HCT116 (cell line): ENCODE data around the gene PKMYT1. TPM values are rescaled to one million over a fixed set of nuclear protein-coding genes. Genes with fewer than 3 reads are reported as not detected.

Source experiments
- ATAC-seq: fragments of 200-7000 bp; cut with Tn5 transposase; 2 replicates; pipeline ENCODE4 v1.9.1; 2020; ENCODE audit warnings: mild to moderate bottlenecking, moderate library complexity
- BruUV-seq: library from RNA; stranded (reverse); fragments of 400-500 nt; replicated peaks from 2 replicates; lab custom pipeline; 2021; lab: Mats Ljungman, UMichigan
- CTCF ChIA-PET: fragments of 300-600 bp; sonication (Branson Sonifier 250); formaldehyde crosslinking; loops from one replicate; lab custom pipeline; 2021; ENCODE audit warnings: antibody characterized with exemption; lab: Charles Lee
- POLR2A ChIA-PET: fragments of 300-600, 350-600 bp; sonication (Branson Sonifier 250); formaldehyde crosslinking; loops from one replicate; lab custom pipeline; 2021; ENCODE audit warnings: antibody characterized with exemption; lab: Charles Lee
- RAD21 ChIA-PET, 2 experiments: fragments of 300-600 bp; sonication (Branson Sonifier 250); formaldehyde crosslinking; loops; one replicate each; lab custom pipeline; 2023; ENCODE audit warnings: low total read pairs in 2 of 2; ENCODE audit not compliant: uncharacterized antibody in 2 of 2, unreplicated experiment in 2 of 2, low non-redundant PET in 1 of 2; lab: Charles Lee
- DNase-seq: peaks from one replicate; pipeline ENCODE4 v3.0.0-alpha.2; 2010; ENCODE audit warnings: low read depth, low spot score
- H2AFZ ChIP-seq: fragments of 200-600 bp; shearing (Covaris generic), sonication (generic); 2 replicates; pipeline ENCODE4 v1.6.1; 2017; ENCODE audit warnings: low read depth, mixed run types, mixed read lengths, antibody characterized with exemption, low read length; ENCODE audit not compliant: poor library complexity, severe bottlenecking
- H3K27ac ChIP-seq: 2 replicates; pipeline ENCODE4 v1.5.1; 2012; ENCODE audit warnings: low read depth, low read length
- H3K27me3 ChIP-seq: fragments of 200-600 bp; sonication (generic); 2 replicates; pipeline ENCODE4 v1.6.1; 2016; ENCODE audit warnings: mixed run types, low read length, mixed read lengths; ENCODE audit not compliant: insufficient read depth
- H3K36me3 ChIP-seq, 2 experiments: fragments of 200-500 bp in 1 of 2; fragments of 200-600 bp in 1 of 2; sonication (Bioruptor generic) in 1 of 2; sonication (generic) in 1 of 2; 2 replicates each; pipeline versions ENCODE4 v1.5.1 to v1.6.1; 2014 to 2016; ENCODE audit warnings: low read length in 2 of 2, inconsistent platforms in 1 of 2, mixed read lengths in 1 of 2, mixed run types in 1 of 2; ENCODE audit not compliant: insufficient read depth in 2 of 2, control insufficient read depth in 1 of 2
- H3K4me1 ChIP-seq, 2 experiments: fragments of 200-600 bp in 1 of 2; sonication (generic) in 1 of 2; 2 replicates each; pipeline versions ENCODE4 v1.5.1 to v1.6.1; 2012 to 2017; ENCODE audit warnings: low read length in 2 of 2, inconsistent platforms in 1 of 2, mild to moderate bottlenecking in 1 of 2, mixed read lengths in 1 of 2, mixed run types in 1 of 2, moderate library complexity in 1 of 2; ENCODE audit not compliant: insufficient read depth in 2 of 2, control insufficient read depth in 1 of 2
- H3K4me2 ChIP-seq: fragments of 200-600 bp; sonication (generic); 2 replicates; pipeline ENCODE4 v1.6.1; 2017; ENCODE audit warnings: mixed run types, low read length, mixed read lengths
- H3K4me3 ChIP-seq, 2 experiments: fragments of 200-600 bp in 1 of 2; sonication (generic) in 1 of 2; replicated peaks in 1 of 2; 2 replicates each; pipeline ENCODE4 v1.5.1; 2011 to 2016; ENCODE audit warnings: low read length in 2 of 2, control low read depth in 1 of 2, low read depth in 1 of 2, mild to moderate bottlenecking in 1 of 2, mixed read lengths in 1 of 2, mixed run types in 1 of 2
- H3K79me2 ChIP-seq: fragments of 200-600 bp; sonication (generic); 2 replicates; pipeline ENCODE4 v1.6.1; 2017; ENCODE audit warnings: mild to moderate bottlenecking, mixed run types, low read length, moderate library complexity, mixed read lengths; ENCODE audit not compliant: insufficient read depth
- H3K9ac ChIP-seq: fragments of 200-600 bp; sonication (generic); 2 replicates; pipeline ENCODE4 v1.6.1; 2016; ENCODE audit warnings: low read length, mixed read lengths
- H3K9me2 ChIP-seq: fragments of 200-600 bp; sonication (generic), shearing (Covaris generic); 2 replicates; pipeline ENCODE4 v1.6.1; 2017; ENCODE audit warnings: mixed run types, mild to moderate bottlenecking, moderate library complexity; ENCODE audit not compliant: insufficient read depth
- H3K9me3 ChIP-seq, 2 experiments: fragments of 200-500 bp in 1 of 2; fragments of 200-600 bp in 1 of 2; sonication (Bioruptor generic) in 1 of 2; sonication (generic) in 1 of 2; 2 replicates each; pipeline ENCODE4 v1.6.1; 2014 to 2017; ENCODE audit warnings: low read length in 2 of 2, mixed read lengths in 2 of 2, inconsistent platforms in 1 of 2, low read depth in 1 of 2, mild to moderate bottlenecking in 1 of 2, mixed run types in 1 of 2, moderate library complexity in 1 of 2; ENCODE audit not compliant: control insufficient read depth in 1 of 2, insufficient read depth in 1 of 2
- H4K20me1 ChIP-seq: fragments of 200-600 bp; sonication (generic), shearing (Covaris generic); 2 replicates; pipeline ENCODE4 v1.6.1; 2017; ENCODE audit warnings: mixed run types, mild to moderate bottlenecking, moderate library complexity; ENCODE audit not compliant: insufficient read depth
- ATF3 ChIP-seq: IDR thresholded peaks from 2 replicates; pipeline ENCODE4 v1.6.1; 2012
- CEBPB ChIP-seq: IDR thresholded peaks from 2 replicates; pipeline ENCODE4 v1.6.1; 2012; ENCODE audit warnings: low read depth
- CTCF ChIP-seq, 3 experiments: fragments of 200-600 bp in 1 of 3; sonication (generic) in 1 of 3; IDR thresholded peaks in 2 of 3; conservative IDR thresholded peaks in 1 of 3; 2 replicates each; pipeline ENCODE4 v1.5.1; 2012 to 2017; ENCODE audit warnings: low read depth in 2 of 3, low read length in 2 of 3, antibody characterized with exemption in 1 of 3, borderline replicate concordance in 1 of 3, control low read depth in 1 of 3, mild to moderate bottlenecking in 1 of 3, mixed read lengths in 1 of 3, mixed run types in 1 of 3, moderate library complexity in 1 of 3; ENCODE audit not compliant: insufficient read depth in 1 of 3
- EZH2 ChIP-seq: fragments of 200-600 bp; sonication (generic); IDR thresholded peaks from 2 replicates; pipeline ENCODE4 v1.6.1; 2017; ENCODE audit warnings: antibody characterized with exemption, mixed run types
- JUND ChIP-seq: IDR thresholded peaks from 2 replicates; pipeline ENCODE4 v1.6.1; 2012
- POLR2A ChIP-seq: IDR thresholded peaks from 2 replicates; pipeline ENCODE4 v1.7.0; 2011; ENCODE audit warnings: borderline replicate concordance; ENCODE audit not compliant: insufficient read depth, insufficient read length; ENCODE audit errors: extremely low read depth
- POLR2AphosphoS5 ChIP-seq: IDR thresholded peaks from 2 replicates; pipeline ENCODE4 v1.6.1; 2011; ENCODE audit warnings: mild to moderate bottlenecking, low read depth, low read length, moderate library complexity
- RAD21 ChIP-seq: IDR thresholded peaks from 2 replicates; pipeline ENCODE4 v1.6.1; 2012; ENCODE audit warnings: low read depth, mild to moderate bottlenecking
- REST ChIP-seq: IDR thresholded peaks from 2 replicates; pipeline ENCODE4 v1.6.1; 2012; ENCODE audit warnings: low read depth
- SIN3A ChIP-seq: IDR thresholded peaks from 2 replicates; pipeline ENCODE4 v1.6.1; 2012; ENCODE audit warnings: low read depth
- SP1 ChIP-seq: IDR thresholded peaks from 2 replicates; pipeline ENCODE4 v1.6.1; 2012; ENCODE audit warnings: low read depth
- SRF ChIP-seq: IDR thresholded peaks from 2 replicates; pipeline ENCODE4 v1.6.1; 2012; ENCODE audit warnings: low read depth
- TCF7L2 ChIP-seq: IDR thresholded peaks from 2 replicates; pipeline ENCODE4 v1.7.0; 2011; ENCODE audit warnings: borderline replicate concordance, inconsistent platforms; ENCODE audit not compliant: insufficient read depth, insufficient read length; ENCODE audit errors: extremely low read depth
- YY1 ChIP-seq: IDR thresholded peaks from 2 replicates; pipeline ENCODE4 v1.6.1; 2011; ENCODE audit warnings: low read length, low read depth, moderate library complexity, mild to moderate bottlenecking; ENCODE audit not compliant: insufficient replicate concordance; ENCODE audit errors: extremely low read depth
- ZBTB33 ChIP-seq: IDR thresholded peaks from 2 replicates; pipeline ENCODE4 v1.6.1; 2011; ENCODE audit warnings: mild to moderate bottlenecking, low read length, moderate library complexity; ENCODE audit not compliant: insufficient replicate concordance; ENCODE audit errors: extremely low read depth
- ZFX ChIP-seq: fragments of 450-650 bp; IDR thresholded peaks from 2 replicates; pipeline ENCODE4 v1.6.1; 2017
- ZNF274 ChIP-seq: fragments of 200-500 bp; sonication (Bioruptor generic); IDR thresholded peaks from 2 replicates; pipeline ENCODE4 v1.6.1; 2014; ENCODE audit warnings: mild to moderate bottlenecking, low read depth, low read length, inconsistent platforms
- intact Hi-C: fragments of 100-400 bp; cut with micrococcal nuclease; formaldehyde crosslinking; loops from 2 replicates; pipeline ENCODE4 v1.10.0; 2022
- total RNA-seq: library from RNA; stranded (reverse); gene quantifications from one replicate; pipeline ENCODE4 v1.2.1, GENCODE V29; 2021; ENCODE audit not compliant: unreplicated experiment

Gene PKMYT1
- total RNA-seq, 1 experiment from 2014 or later = 104 TPM

- intact Hi-C loops = no loop called here
- no peaks in the 10 kb centered on the region; the same call in 1 of the 2 replicates for H3K79me2 ChIP-seq
- H3K4me1 ChIP-seq = peaks cover 24 to 46% of the 10 kb centered on the region in 2 experiments
- no TSS peak for BruUV-seq
- ChIA-PET CTCF (interaction anchor here (1.1 kb wide), 1 partner anchor 46 kb away, joined by 3 read pairs; no protein-coding TSS in a partner anchor), POLR2A (interaction anchor here (1.5 kb wide), 1 partner anchor 34 kb away, joined by 3 read pairs; the partner anchor contains the start of gene TNFRSF12A), RAD21 (no interaction called here)
- H3K4me3 ChIP-seq = no peak overlapping the region
- H3K27me3 ChIP-seq = no peaks in the 10 kb centered on the region
- DNase-seq = no peak
- no peak for ATAC-seq
- no peak overlapping the region for H3K27ac ChIP-seq
- no peak overlapping the region for H2AFZ ChIP-seq
- H3K9me2 ChIP-seq = no peaks in the 10 kb centered on the region
- no peaks in the 10 kb centered on the region for H3K9me3 ChIP-seq
- H4K20me1 ChIP-seq = no peaks in the 10 kb centered on the region
- H3K9ac ChIP-seq = no peak overlapping the region
- no peak for TF ChIP-seq RAD21
- no peak for TF ChIP-seq SRF
- TF ChIP-seq JUND = no peak
- TF ChIP-seq TCF7L2 = no peak
- no peak for TF ChIP-seq ATF3
- no peak for TF ChIP-seq ZFX
- no peak for TF ChIP-seq POLR2A
- no peak for TF ChIP-seq REST
- TF ChIP-seq ZBTB33 = no peak
- TF ChIP-seq POLR2AphosphoS5 = no peak
- TF ChIP-seq EZH2 = no peak
- TF ChIP-seq ZNF274 = no peak
- no peak for TF ChIP-seq SP1
- no peak for TF ChIP-seq SIN3A
- no peak for TF ChIP-seq YY1
- no peak for TF ChIP-seq CTCF (IDR thresholded peaks at IDR 0.05 in 2 of 3, conservative IDR thresholded peaks at IDR 0.05 in 1 of 3; ENCODE audit: borderline replicate concordance in 1 of 3, insufficient read depth in 1 of 3, low read depth in 2 of 3, low read length in 2 of 3)
- no peak for TF ChIP-seq CEBPB
- H3K36me3 ChIP-seq = no peaks in the 10 kb centered on the region
- H3K4me2 ChIP-seq = no peak overlapping the region
Observed at GRCh38 chr16:2985893-2986355, 5.7 kb upstream of the PKMYT1 start.
